Retinal pigment epithelial cell (primary cell): Measurements from ENCODE around the gene NHLRC1.

Experiments used
- DNase-seq: peaks from one replicate; pipeline ENCODE4 v3.0.0-alpha.2; 2010; ENCODE audit warnings: low read depth
- H3K4me3 ChIP-seq: 2 replicates; pipeline ENCODE4 v1.5.1; 2011; ENCODE audit warnings: mild to moderate bottlenecking, low read length, control low read depth, moderate library complexity
- CTCF ChIP-seq: conservative IDR thresholded peaks from 2 replicates; pipeline ENCODE4 v1.5.1; 2011; ENCODE audit warnings: low read depth, low read length, control low read depth, inconsistent platforms

NHLRC1 gene

GRCh38 chr6:18101271-18101670 is 21.2 kb downstream of the NHLRC1 start:
- H3K4me3 ChIP-seq: no peak overlapping the region
- DNase-seq: peak; percentile 29
- TF ChIP-seq CTCF: no peak

- TF ChIP-seq CTCF: no peak
- DNase-seq: no peak
- no peak overlapping the region for H3K4me3 ChIP-seq
These were observed 22.2 kb downstream of the NHLRC1 start for GRCh38 chr6:18100296-18100695.

- DNase-seq: no peak
- no peak for TF ChIP-seq CTCF
- H3K4me3 ChIP-seq: no peak overlapping the region
These were observed 23.0 kb downstream of the NHLRC1 start for GRCh38 chr6:18099511-18099910.

GRCh38 chr6:18096423-18096822 is 26.1 kb downstream of the NHLRC1 start:
- DNase-seq: no peak
- H3K4me3 ChIP-seq: no peak overlapping the region
- TF ChIP-seq CTCF: no peak

GRCh38 chr6:18091382-18091781 is 31.1 kb downstream of the NHLRC1 start:
- H3K4me3 ChIP-seq: no peak overlapping the region
- TF ChIP-seq CTCF: no peak

GRCh38 chr6:18090349-18090786 is 32.1 kb downstream of the NHLRC1 start:
- H3K4me3 ChIP-seq: no peak overlapping the region
- TF ChIP-seq CTCF: no peak
- DNase-seq: no peak

More at GRCh38 chr6:18091382-18091781, 31.1 kb downstream of the NHLRC1 start:
- no peak for DNase-seq

- TF ChIP-seq CTCF: no peak
- H3K4me3 ChIP-seq: no peak overlapping the region
- DNase-seq: no peak
These were observed 33.8 kb downstream of the NHLRC1 start for GRCh38 chr6:18088419-18089296.
